Fibroblast of skin of right biceps (primary cell): Measurements from ENCODE around the gene S100P.

Source experiments
- DNase-seq: peaks from one replicate; pipeline ENCODE4 v3.0.0-alpha.2; 2013

The S100P gene

DNA sequence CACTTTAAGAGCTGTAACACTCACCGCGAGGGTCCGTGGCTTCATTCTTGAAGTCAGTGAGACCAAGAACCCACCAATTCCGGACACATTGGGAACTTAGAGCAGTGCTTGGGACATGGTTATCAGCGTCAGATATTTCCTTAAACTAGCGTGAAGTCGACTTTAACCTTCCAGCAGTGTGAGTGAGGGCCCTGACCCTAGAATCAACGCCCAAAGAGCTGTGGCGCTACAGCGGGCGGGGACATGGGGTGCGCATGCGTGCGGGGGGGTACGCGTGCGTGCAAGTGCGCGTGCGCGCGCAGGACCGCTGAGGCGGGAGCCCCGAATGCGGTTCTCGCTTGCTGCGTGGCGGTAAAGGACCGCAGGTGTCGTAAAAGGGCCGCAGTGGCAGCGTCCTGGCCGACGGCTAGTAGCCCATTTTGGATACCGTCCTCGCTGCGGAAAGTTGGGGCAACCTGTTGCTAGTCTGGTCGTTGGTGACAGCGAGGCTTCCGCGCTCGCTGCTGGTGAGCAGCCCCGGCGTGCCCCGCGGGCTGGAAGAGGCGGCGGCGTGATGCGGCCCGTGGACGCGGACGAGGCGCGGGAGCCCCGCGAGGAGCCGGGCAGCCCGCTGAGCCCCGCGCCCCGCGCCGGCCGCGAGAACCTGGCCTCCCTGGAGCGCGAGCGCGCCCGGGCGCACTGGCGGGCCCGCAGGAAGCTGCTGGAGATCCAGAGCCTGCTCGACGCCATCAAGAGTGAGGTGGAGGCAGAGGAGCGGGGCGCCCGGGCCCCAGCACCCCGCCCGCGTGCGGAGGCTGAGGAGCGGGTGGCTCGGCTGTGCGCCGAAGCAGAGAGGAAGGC is 19.8 kb upstream of the S100P start:
- peak; percentile 96 for DNase-seq

- DNase-seq: peak; percentile 39
Measured at GRCh38 chr4:6674500-6675149, 19.1 kb upstream of the S100P start.

- DNase-seq: no peak
Measured at GRCh38 chr4:6676722-6677558, 16.7 kb upstream of the S100P start.

DNA sequence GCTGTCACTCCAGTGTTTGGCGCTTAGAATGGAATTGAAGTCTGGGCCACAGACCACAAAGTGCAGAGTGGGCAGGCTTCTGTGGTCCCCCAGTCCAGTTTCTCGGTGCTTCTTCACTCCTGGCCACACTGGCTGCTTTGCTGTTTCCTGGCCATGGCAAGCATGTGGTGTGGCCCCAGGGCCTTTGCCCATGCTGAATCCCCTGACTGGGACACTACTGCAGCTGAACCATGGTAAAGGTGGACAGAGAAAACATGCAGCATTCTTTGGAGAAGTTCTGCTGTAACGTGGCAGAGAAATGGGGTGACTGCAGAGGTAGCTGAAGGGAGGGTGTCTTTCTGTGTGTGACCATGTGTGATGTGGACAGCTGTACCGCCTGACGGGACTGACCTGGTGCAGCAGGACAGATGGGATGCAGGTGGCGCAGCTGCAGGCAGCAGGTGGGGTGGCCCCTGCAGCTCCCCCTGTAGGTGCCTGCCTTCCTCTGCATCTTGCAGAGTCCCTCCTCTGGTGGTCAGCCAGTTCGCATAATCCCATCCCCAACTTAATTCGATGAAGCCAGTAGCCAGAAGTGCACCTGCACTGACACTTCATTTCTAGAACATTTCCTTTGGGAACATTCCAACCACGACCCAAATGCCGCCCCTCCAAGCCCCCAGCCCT is 13.2 kb upstream of the S100P start:
- no peak for DNase-seq

- DNase-seq: no peak
Measured at GRCh38 chr4:6681191-6681590, 12.5 kb upstream of the S100P start.

DNA sequence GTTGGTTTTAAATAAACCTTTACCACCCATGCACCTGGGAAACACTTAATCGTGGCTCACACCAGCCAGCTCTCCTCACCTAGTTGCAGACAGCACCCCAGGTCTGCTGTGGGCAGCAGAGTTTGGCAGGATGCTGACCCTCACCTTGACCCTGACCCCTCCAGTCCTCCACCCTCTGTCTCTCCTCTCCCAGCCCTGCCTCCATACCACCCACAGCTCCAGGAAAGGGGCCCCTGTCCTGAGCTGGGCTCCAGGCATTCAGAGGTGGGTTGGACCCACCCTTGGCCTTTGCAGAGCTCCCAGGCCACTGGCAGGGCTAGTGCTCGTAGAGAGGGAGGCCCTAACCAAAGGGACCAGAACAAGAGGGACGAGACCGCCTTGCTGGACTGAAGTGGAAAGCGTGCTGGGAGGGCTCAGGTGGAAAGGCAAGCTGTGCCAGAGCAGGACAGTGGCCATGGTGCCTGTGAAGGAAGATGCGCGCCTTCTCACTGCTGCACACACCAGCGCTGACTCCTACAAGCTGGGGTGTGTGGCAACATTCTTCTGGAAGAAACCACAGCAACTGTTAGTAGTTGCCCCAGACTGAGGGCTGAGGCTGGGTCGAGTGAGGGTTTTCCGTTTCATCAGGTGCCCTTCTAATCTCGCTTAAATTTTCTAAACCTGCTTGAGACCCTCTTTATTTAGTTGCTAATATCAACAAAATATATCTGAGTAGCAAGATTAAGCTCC is 10.7 kb upstream of the S100P start:
- no peak for DNase-seq

GRCh38 chr4:6684656-6685055 is 9.0 kb upstream of the S100P start:
- DNase-seq: no peak

DNA sequence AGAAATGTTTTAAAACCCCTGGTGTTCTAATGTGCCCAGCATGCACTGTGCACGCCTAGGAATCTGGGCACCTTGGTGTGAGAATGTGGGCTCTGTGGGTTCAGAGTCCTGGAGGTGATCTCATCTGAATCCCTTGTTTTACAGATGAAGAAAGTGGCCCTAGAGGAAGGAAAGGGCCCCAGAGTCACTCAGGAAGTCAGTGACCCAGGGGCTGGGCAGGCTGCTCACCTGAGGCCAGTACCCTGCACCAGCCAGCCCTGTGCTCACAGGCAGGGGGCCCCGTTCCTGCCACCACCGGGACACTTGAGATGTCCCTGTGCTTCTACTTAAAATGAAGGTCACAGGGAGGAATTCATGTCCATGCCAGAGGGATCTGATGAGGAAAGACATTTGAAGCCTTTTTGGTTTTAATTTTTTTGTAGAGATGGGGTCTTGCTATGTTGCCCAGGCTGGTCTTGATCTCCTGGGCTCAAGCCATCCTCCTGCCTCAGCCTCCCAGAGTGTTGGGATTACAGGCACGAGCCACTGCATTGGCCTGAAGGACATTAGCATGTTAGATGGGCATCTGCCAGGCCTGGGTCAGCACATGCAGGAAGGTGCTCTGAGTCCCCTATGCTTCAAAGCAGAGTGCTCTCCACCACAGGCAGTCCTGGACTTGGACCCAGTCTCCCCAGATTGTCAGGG is 7.4 kb upstream of the S100P start:
- DNase-seq: no peak

- no peak for DNase-seq
Measured at GRCh38 chr4:6687947-6688878, 5.5 kb upstream of the S100P start.

GRCh38 chr4:6688879-6689505 is 4.7 kb upstream of the S100P start:
- peak; percentile 97 for DNase-seq

GRCh38 chr4:6689506-6689960 is 4.1 kb upstream of the S100P start:
- DNase-seq: no peak

- no peak for DNase-seq
Measured at GRCh38 chr4:6692379-6692778, 1.3 kb upstream of the S100P start.

DNA sequence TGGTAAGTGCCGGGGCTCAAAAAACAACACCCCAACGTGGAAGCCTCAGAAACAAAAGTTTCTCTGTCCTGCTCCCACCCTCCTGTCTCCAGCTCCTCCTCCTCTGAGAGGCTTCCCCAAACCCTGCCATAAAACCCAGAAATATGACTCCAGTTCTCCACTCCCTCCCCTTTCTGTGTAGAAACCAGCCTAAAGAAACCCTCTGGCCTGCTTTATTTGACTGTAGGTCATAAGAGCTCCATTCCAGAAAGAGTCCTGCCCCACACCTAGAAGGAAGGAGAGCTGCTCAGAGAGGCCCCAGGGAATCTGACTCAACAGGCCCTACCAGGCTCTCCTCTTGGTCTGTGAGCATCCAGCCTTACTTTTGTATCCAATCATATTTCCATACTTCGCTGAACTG is 872 bp upstream of the S100P start:
- peak; percentile 52 for DNase-seq

- DNase-seq: no peak
Measured at GRCh38 chr4:6694177-6694901, 661 bp downstream of the S100P start.

DNA sequence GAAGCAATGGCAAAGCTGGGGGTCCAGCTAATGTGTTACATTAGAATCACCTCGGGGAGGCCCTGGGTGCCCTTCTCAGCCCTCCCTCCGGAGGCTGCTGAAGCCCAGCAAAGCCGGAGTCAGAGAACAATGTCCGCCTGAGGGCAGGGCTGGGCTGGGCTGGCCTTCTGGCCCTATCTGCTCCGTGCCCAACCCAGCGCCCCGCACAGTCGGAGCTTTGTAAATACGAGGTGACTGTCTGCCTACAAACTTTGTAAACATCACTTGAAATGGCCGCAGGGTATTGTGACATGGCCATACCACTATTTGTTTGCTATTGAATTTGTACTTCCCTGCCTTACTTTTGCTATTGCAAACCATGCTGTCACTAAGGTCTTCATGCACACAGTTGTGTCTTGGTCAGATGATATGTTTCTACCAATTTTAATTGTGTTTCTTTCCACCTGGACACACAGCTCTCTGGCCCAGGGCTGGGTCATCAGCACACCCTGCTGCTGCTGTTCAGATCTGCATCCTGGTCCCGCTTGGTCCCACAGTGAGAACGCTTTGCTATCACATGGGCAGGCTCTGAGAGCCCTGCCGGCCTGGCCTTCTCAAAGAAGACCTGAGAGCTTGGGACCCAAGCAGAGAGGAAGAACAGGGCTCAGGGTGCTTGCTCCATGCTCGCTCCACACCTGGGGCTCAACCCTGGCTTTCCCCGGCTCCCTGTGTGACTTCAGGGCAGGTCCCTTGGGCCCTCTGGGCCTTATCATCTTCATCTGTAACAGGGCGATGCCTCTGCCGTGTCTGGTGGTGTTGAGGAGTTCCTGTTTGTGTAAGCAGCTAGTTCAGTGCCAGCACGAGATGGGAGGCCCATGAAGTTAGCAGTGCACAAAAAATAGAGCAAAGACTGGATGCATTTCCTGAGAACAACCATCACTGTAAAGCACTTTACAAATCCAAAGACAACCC is 2.3 kb downstream of the S100P start:
- no peak for DNase-seq

DNA sequence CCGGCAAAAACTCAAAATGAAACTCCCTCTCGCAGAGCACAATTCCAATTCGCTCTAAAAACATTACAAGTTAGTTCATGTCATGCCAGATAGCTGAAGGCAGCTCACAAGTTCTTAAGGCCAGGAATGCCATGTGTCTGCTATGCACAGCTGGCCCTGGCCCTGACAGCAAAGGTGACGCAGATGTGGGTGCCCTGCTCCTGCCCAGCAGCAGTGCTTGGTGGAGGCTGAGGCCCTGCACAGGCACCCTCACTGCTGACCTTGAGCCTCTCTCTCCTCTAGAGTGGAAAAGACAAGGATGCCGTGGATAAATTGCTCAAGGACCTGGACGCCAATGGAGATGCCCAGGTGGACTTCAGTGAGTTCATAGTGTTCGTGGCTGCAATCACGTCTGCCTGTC is 2.9 kb downstream of the S100P start:
- DNase-seq: no peak

DNA sequence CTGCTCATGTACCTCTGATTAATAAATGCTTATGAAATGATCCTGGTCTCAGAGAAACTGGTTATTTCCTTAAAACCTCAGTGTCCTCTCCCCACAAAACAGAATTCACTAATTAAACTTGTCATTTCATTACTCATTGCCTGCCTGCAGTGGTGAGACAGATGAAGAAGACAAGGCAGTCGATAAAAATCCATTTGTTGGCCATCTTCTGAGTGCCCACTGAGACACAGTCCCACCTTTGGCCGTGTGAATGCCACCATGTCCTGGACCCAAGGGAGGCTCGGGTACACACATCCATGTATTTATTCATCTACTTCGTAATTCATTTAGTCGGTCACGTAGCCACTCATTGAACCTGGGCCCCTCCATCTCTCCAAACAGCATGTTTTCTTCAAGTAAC is 3.5 kb downstream of the S100P start:
- no peak for DNase-seq

- no peak for DNase-seq
Measured at GRCh38 chr4:6699388-6699787, 5.7 kb downstream of the S100P start.
